Measurements from ENCODE around the gene LYPD3.

LYPD3 gene

GRCh38 chr19:43479226-43479625, 13.8 kb upstream of the LYPD3 start:
- H3K4me3 ChIP-seq (ENCODE audit: low read depth, low read length) = no peak overlapping the region
- no peak for DNase-seq (ENCODE audit: low read depth)
- no peak for TF ChIP-seq CTCF (IDR thresholded peaks at IDR 0.05; ENCODE audit: low read depth, low read length, missing control alignments)

GRCh38 chr19:43478323-43478722, 12.9 kb upstream of the LYPD3 start:
- DNase-seq (ENCODE audit: low read depth) = no peak

GRCh38 chr19:43476606-43477005, 11.2 kb upstream of the LYPD3 start:
- H3K4me3 ChIP-seq (ENCODE audit: low read depth, low read length) = no peak overlapping the region
- TF ChIP-seq CTCF (IDR thresholded peaks at IDR 0.05; ENCODE audit: low read depth, low read length, missing control alignments) = no peak
- no peak for DNase-seq (ENCODE audit: low read depth)

More at GRCh38 chr19:43478323-43478722, 12.9 kb upstream of the LYPD3 start:
- TF ChIP-seq CTCF (IDR thresholded peaks at IDR 0.05; ENCODE audit: low read depth, low read length, missing control alignments) = no peak
- no peak overlapping the region for H3K4me3 ChIP-seq (ENCODE audit: low read depth, low read length)

GRCh38 chr19:43474986-43475705, 9.7 kb upstream of the LYPD3 start:
- TF ChIP-seq CTCF (IDR thresholded peaks at IDR 0.05; ENCODE audit: low read depth, low read length, missing control alignments) = no peak
- DNase-seq (ENCODE audit: low read depth) = peak; percentile 31
- H3K4me3 ChIP-seq (ENCODE audit: low read depth, low read length) = peak overlapping the region; percentile 18

- no peak overlapping the region for H3K4me3 ChIP-seq (ENCODE audit: low read depth, low read length)
- no peak for TF ChIP-seq CTCF (IDR thresholded peaks at IDR 0.05; ENCODE audit: low read depth, low read length, missing control alignments)
- DNase-seq (ENCODE audit: low read depth) = no peak
Observed at GRCh38 chr19:43474487-43474886, 9.1 kb upstream of the LYPD3 start.

GRCh38 chr19:43471091-43471490, 5.7 kb upstream of the LYPD3 start:
- no peak for DNase-seq (ENCODE audit: low read depth)

More at GRCh38 chr19:43471091-43471490, 5.7 kb upstream of the LYPD3 start:
- no peak for TF ChIP-seq CTCF (IDR thresholded peaks at IDR 0.05; ENCODE audit: low read depth, low read length, missing control alignments)
- no peak overlapping the region for H3K4me3 ChIP-seq (ENCODE audit: low read depth, low read length)

Measured in GM12864 (cell line).